Measurements from ENCODE around the gene PLEKHG4. TPM values are rescaled to one million over a fixed set of nuclear protein-coding genes. Genes with fewer than 3 reads are reported as not detected.

The PLEKHG4 gene
- total and polyA plus RNA-seq, 9 donors: 5.1 to 38.6 (median 27.6) TPM

DNA sequence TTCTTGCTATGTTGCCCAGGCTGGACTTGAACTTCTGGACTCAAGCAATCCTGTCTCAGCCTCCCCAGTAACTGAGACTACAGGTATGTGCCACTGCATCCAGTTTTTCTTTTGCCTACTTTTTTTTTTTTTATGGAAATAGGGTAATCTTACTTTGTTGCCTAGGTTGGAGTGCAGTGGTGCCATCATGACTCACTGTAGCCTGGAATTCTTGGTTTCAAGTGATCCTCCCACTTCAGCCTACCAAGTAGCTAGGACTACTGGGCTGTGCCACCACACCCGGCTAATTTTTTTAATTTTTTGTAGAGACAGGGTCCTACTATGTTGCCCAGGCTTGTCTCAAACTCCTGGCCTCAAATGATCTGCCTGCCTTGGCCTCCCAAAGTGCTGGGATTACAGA lies 57.3 kb downstream of the PLEKHG4 start:
- H3K36me3 ChIP-seq: no peaks in the 10 kb centered on the region
- no peaks in the 10 kb centered on the region for H3K9me3 ChIP-seq
- no peak for DNase-seq
- H3K4me3 ChIP-seq: no peak overlapping the region
- intact Hi-C loops (cut with DNase I): no loop called here
- no peak overlapping the region for H3K27ac ChIP-seq
- TF ChIP-seq EP300 (IDR thresholded peaks at IDR 0.05) (no peak), POLR2A (IDR thresholded peaks at IDR 0.05) (no peak), CTCF (IDR thresholded peaks at IDR 0.05) (no peak)
- WGBS, 3 donors: 87 to 95% (median 89%) methylated on average over 1 of the region's 1 CpG
- no peaks in the 10 kb centered on the region for H3K4me1 ChIP-seq (ENCODE audit: insufficient read depth)
- no peaks in the 10 kb centered on the region for H3K27me3 ChIP-seq

Other genes with a start within 250 kb of the PLEKHG4 start
- 10 to 100 TPM; 13.7 to 17.4 (median 14.9) TPM for gene PHAF1, start 169.6 kb upstream of the PLEKHG4 start, total RNA-seq
- 10 to 100 TPM in 1 of 2 donors, 1 to 10 TPM in 1; 9.0 to 25.1 TPM for gene PHAF1, start 169.6 kb upstream of the PLEKHG4 start, polyA plus RNA-seq
- 10 to 100 TPM; 11.1 to 45.7 (median 28.7) TPM for gene B3GNT9, start 128.5 kb upstream of the PLEKHG4 start, total RNA-seq
- gene B3GNT9, start 128.5 kb upstream of the PLEKHG4 start, polyA plus RNA-seq: 10 to 100 TPM; 17.1 to 18.1 TPM
- gene TRADD, start 119.6 kb upstream of the PLEKHG4 start, total RNA-seq: 10 to 100 TPM in 6 of 7 donors, 1 to 10 TPM in 1; 7.3 to 30.9 (median 15.5) TPM
- gene TRADD, start 119.6 kb upstream of the PLEKHG4 start, polyA plus RNA-seq: 10 to 100 TPM in 1 of 2 donors, 1 to 10 TPM in 1; 4.2 to 15.7 TPM
- gene FBXL8, start 119.6 kb upstream of the PLEKHG4 start, total RNA-seq: 10 to 100 TPM in 6 of 7 donors, 1 to 10 TPM in 1; 8.8 to 23.0 (median 15.0) TPM
- 10 to 100 TPM in 1 of 2 donors, 1 to 10 TPM in 1; 1.3 to 13.1 TPM for gene FBXL8, start 119.6 kb upstream of the PLEKHG4 start, polyA plus RNA-seq
- gene HSF4, start 114.8 kb upstream of the PLEKHG4 start, total RNA-seq: 100 to 1,000 TPM in 1 of 7 donors, 10 to 100 TPM in 6; 30.8 to 115 (median 77.7) TPM
- 10 to 100 TPM in 1 of 2 donors, 1 to 10 TPM in 1; 9.9 to 44.9 TPM for gene HSF4, start 114.8 kb upstream of the PLEKHG4 start, polyA plus RNA-seq
- 10 to 100 TPM; 14.1 to 31.7 (median 21.4) TPM for gene NOL3, start 109.0 kb upstream of the PLEKHG4 start, total RNA-seq
- gene NOL3, start 109.0 kb upstream of the PLEKHG4 start, polyA plus RNA-seq: 10 to 100 TPM; 17.9 to 23.1 TPM
- gene MATCAP1, start 95.6 kb upstream of the PLEKHG4 start, total RNA-seq: 10 to 100 TPM; 16.8 to 96.4 (median 65.7) TPM
- 10 to 100 TPM; 15.4 to 38.4 TPM for gene MATCAP1, start 95.6 kb upstream of the PLEKHG4 start, polyA plus RNA-seq
- gene EXOC3L1, start 89.4 kb upstream of the PLEKHG4 start, total RNA-seq: 10 to 100 TPM in 4 of 7 donors, 1 to 10 TPM in 3; 6.1 to 33.0 (median 16.4) TPM
- gene EXOC3L1, start 89.4 kb upstream of the PLEKHG4 start, polyA plus RNA-seq: 10 to 100 TPM in 1 of 2 donors, under 1 TPM in 1; 0.32 to 12.2 TPM
- 10 to 100 TPM; 36.0 to 75.7 (median 52.9) TPM for gene E2F4, start 87.4 kb upstream of the PLEKHG4 start, total RNA-seq
- 10 to 100 TPM; 17.6 to 36.2 TPM for gene E2F4, start 87.4 kb upstream of the PLEKHG4 start, polyA plus RNA-seq
- 10 to 100 TPM in 1 of 7 donors, 1 to 10 TPM in 6; 1.1 to 14.8 (median 2.8) TPM for gene ELMO3, start 80.4 kb upstream of the PLEKHG4 start, total RNA-seq
- gene ELMO3, start 80.4 kb upstream of the PLEKHG4 start, polyA plus RNA-seq: 1 to 10 TPM in 1 of 2 donors, not detected in 1; 1.2 TPM
- gene TMEM208, start 52.4 kb upstream of the PLEKHG4 start, total RNA-seq: 10 to 100 TPM; 23.8 to 39.2 (median 32.1) TPM
- 10 to 100 TPM; 26.3 to 52.0 TPM for gene TMEM208, start 52.4 kb upstream of the PLEKHG4 start, polyA plus RNA-seq
- gene FHOD1, start 32.1 kb upstream of the PLEKHG4 start, total RNA-seq: 10 to 100 TPM; 17.2 to 84.2 (median 41.8) TPM
- gene FHOD1, start 32.1 kb upstream of the PLEKHG4 start, polyA plus RNA-seq: 10 to 100 TPM; 16.0 to 26.2 TPM
- 1 to 10 TPM in 5 of 7 donors, under 1 TPM in 2; 0.36 to 3.1 (median 1.3) TPM for gene SLC9A5, start 30.6 kb upstream of the PLEKHG4 start, total RNA-seq
- 1 to 10 TPM in 1 of 2 donors, under 1 TPM in 1; 0.53 to 1.1 TPM for gene SLC9A5, start 30.6 kb upstream of the PLEKHG4 start, polyA plus RNA-seq
- under 1 TPM in 3 of 7 donors, not detected in 4; 0.05 to 0.32 (median 0.12) TPM for gene KCTD19, start 47.2 kb downstream of the PLEKHG4 start, total RNA-seq
- under 1 TPM; 0.07 to 0.70 TPM for gene KCTD19, start 47.2 kb downstream of the PLEKHG4 start, polyA plus RNA-seq
- gene LRRC36, start 47.3 kb downstream of the PLEKHG4 start, total RNA-seq: 1 to 10 TPM in 4 of 7 donors, under 1 TPM in 2, not detected in 1; 0.58 to 2.6 (median 1.2) TPM
- under 1 TPM; 0.59 to 0.80 TPM for gene LRRC36, start 47.3 kb downstream of the PLEKHG4 start, polyA plus RNA-seq
- 100 to 1,000 TPM in 1 of 7 donors, 10 to 100 TPM in 4, 1 to 10 TPM in 2; 2.2 to 269 (median 10.9) TPM for gene TPPP3, start 114.0 kb downstream of the PLEKHG4 start, total RNA-seq
- gene TPPP3, start 114.0 kb downstream of the PLEKHG4 start, polyA plus RNA-seq: 10 to 100 TPM; 15.2 to 15.6 TPM
- 10 to 100 TPM; 17.3 to 45.5 (median 24.8) TPM for gene ZDHHC1, start 136.9 kb downstream of the PLEKHG4 start, total RNA-seq
- gene ZDHHC1, start 136.9 kb downstream of the PLEKHG4 start, polyA plus RNA-seq: 10 to 100 TPM in 1 of 2 donors, 1 to 10 TPM in 1; 1.4 to 15.7 TPM
- gene HSD11B2, start 151.6 kb downstream of the PLEKHG4 start, total RNA-seq: 10 to 100 TPM in 5 of 7 donors, 1 to 10 TPM in 2; 1.3 to 26.3 (median 17.1) TPM
- gene HSD11B2, start 151.6 kb downstream of the PLEKHG4 start, polyA plus RNA-seq: 1 to 10 TPM; 4.6 to 5.1 TPM
- 100 to 1,000 TPM in 1 of 7 donors, 10 to 100 TPM in 6; 35.8 to 113 (median 63.0) TPM for gene ATP6V0D1, start 201.6 kb downstream of the PLEKHG4 start, total RNA-seq
- gene ATP6V0D1, start 201.6 kb downstream of the PLEKHG4 start, polyA plus RNA-seq: 10 to 100 TPM; 32.5 to 66.0 TPM
- gene AGRP, start 204.0 kb downstream of the PLEKHG4 start, total RNA-seq: under 1 TPM in 2 of 7 donors, not detected in 5; 0.48 to 0.55 TPM
- under 1 TPM in 1 of 2 donors, not detected in 1; 0.11 TPM for gene AGRP, start 204.0 kb downstream of the PLEKHG4 start, polyA plus RNA-seq
- gene RIPOR1, start 249.3 kb downstream of the PLEKHG4 start, total RNA-seq: 10 to 100 TPM; 22.3 to 96.3 (median 85.6) TPM
- gene RIPOR1, start 249.3 kb downstream of the PLEKHG4 start, polyA plus RNA-seq: 10 to 100 TPM; 31.9 to 38.7 TPM

Data from ovary (tissue), 9 donors.